GM23338 (cell line): Measurements from ENCODE around the gene GPC5. TPM values are rescaled to one million over a fixed set of nuclear protein-coding genes. Genes with fewer than 3 reads are reported as not detected.

Source experiments
- ATAC-seq: fragments of 200-7000 bp; cut with Tn5 transposase; 3 replicates; pipeline ENCODE4 v1.9.1; 2020
- DNase-seq: peaks from one replicate; pipeline ENCODE4 v3.0.0-alpha.2; 2015; ENCODE audit warnings: low spot score
- H2AFZ ChIP-seq: fragments of 200-600 bp; sonication (generic); 2 replicates; pipeline ENCODE4 v1.8.0; 2016; ENCODE audit warnings: antibody characterized with exemption, mild to moderate bottlenecking, moderate library complexity
- H3F3A ChIP-seq: fragments of 200-600 bp; sonication (generic); replicated peaks from 2 replicates; pipeline ENCODE4 v1.8.0; 2017; ENCODE audit warnings: antibody characterized with exemption, mixed run types, low read depth
- H3K27ac ChIP-seq: fragments of 200-600 bp; sonication (generic); 2 replicates; pipeline ENCODE4 v1.6.1; 2016; ENCODE audit warnings: low read depth
- H3K27me3 ChIP-seq: fragments of 200-600 bp; sonication (generic); 2 replicates; pipeline ENCODE4 v1.8.0; 2016; ENCODE audit warnings: mild to moderate bottlenecking, mixed run types, moderate library complexity; ENCODE audit not compliant: insufficient read depth
- H3K36me3 ChIP-seq: fragments of 200-600 bp; sonication (generic); 2 replicates; pipeline ENCODE4 v1.8.0; 2016; ENCODE audit warnings: mild to moderate bottlenecking; ENCODE audit not compliant: insufficient read depth
- H3K4me1 ChIP-seq: fragments of 200-600 bp; sonication (generic); 2 replicates; pipeline ENCODE4 v1.8.0; 2016; ENCODE audit warnings: mild to moderate bottlenecking, moderate library complexity; ENCODE audit not compliant: insufficient read depth
- H3K4me2 ChIP-seq: fragments of 200-600 bp; sonication (generic); 2 replicates; pipeline ENCODE4 v1.7.1; 2017; ENCODE audit warnings: mixed run types
- H3K4me3 ChIP-seq: fragments of 200-600 bp; sonication (generic); 2 replicates; pipeline ENCODE4 v1.6.1; 2016; ENCODE audit warnings: mixed run types
- H3K79me2 ChIP-seq: fragments of 200-600 bp; sonication (generic); replicated peaks from 2 replicates; pipeline ENCODE4 v1.8.0; 2017; ENCODE audit warnings: mild to moderate bottlenecking; ENCODE audit not compliant: insufficient read depth
- H3K9me2 ChIP-seq: fragments of 200-600 bp; sonication (generic); 2 replicates; pipeline ENCODE4 v1.8.0; 2017; ENCODE audit not compliant: insufficient read depth
- H4K20me1 ChIP-seq: fragments of 200-600 bp; sonication (generic); replicated peaks from 2 replicates; pipeline ENCODE4 v1.8.0; 2017; ENCODE audit warnings: mild to moderate bottlenecking; ENCODE audit not compliant: insufficient read depth
- H3K27ac Mint-ChIP-seq: 2 replicates; pipeline ENCODE4 v1.8.0; 2020; ENCODE audit warnings: inconsistent platforms, mild to moderate bottlenecking, moderate library complexity, mixed read lengths
- H3K27me3 Mint-ChIP-seq: 3 replicates; pipeline ENCODE4 v1.8.0; 2022; ENCODE audit warnings: low read depth, mild to moderate bottlenecking, moderate library complexity, mixed read lengths, inconsistent platforms; ENCODE audit not compliant: insufficient read depth, poor library complexity
- H3K36me3 Mint-ChIP-seq: 3 replicates; pipeline ENCODE4 v1.8.0; 2021; ENCODE audit warnings: low read depth, mild to moderate bottlenecking, inconsistent platforms, moderate library complexity, mixed read lengths
- H3K4me1 Mint-ChIP-seq: 3 replicates; pipeline ENCODE4 v1.8.0; 2020; ENCODE audit warnings: mild to moderate bottlenecking, inconsistent platforms, mixed read lengths
- H3K4me3 Mint-ChIP-seq: 3 replicates; pipeline ENCODE4 v1.8.0; 2021; ENCODE audit warnings: moderate library complexity, mild to moderate bottlenecking, inconsistent platforms, mixed read lengths
- H3K9me3 Mint-ChIP-seq: 3 replicates; pipeline ENCODE4 v1.8.0; 2020; ENCODE audit warnings: moderate library complexity, mild to moderate bottlenecking, inconsistent platforms, mixed read lengths
- CREB1 ChIP-seq: fragments of 250-450 bp; sonication (Bioruptor Pico); IDR thresholded peaks from 2 replicates; pipeline ENCODE4 v1.5.0; 2020; ENCODE audit warnings: low read depth, mild to moderate bottlenecking, moderate library complexity
- ETS1 ChIP-seq: IDR thresholded peaks from 2 replicates; pipeline ENCODE4 v1.6.1; 2016; ENCODE audit warnings: antibody characterized with exemption
- EZH2 ChIP-seq: fragments of 200-600 bp; sonication (generic); IDR thresholded peaks from one replicate; pipeline ENCODE4 v1.8.0; 2017; ENCODE audit warnings: antibody characterized with exemption, mild to moderate bottlenecking, low read depth; ENCODE audit not compliant: unreplicated experiment
- EZH2phosphoT487 ChIP-seq: fragments of 200-600 bp; sonication (generic); IDR thresholded peaks from one replicate; pipeline ENCODE4 v1.8.1; 2018; ENCODE audit warnings: antibody characterized with exemption; ENCODE audit not compliant: unreplicated experiment
- JUNB ChIP-seq: IDR thresholded peaks from one replicate; pipeline ENCODE4 v1.6.1; 2016; ENCODE audit warnings: antibody characterized with exemption; ENCODE audit not compliant: unreplicated experiment
- NANOG ChIP-seq: IDR thresholded peaks from 2 replicates; pipeline ENCODE4 v1.6.1; 2016; ENCODE audit warnings: antibody characterized with exemption, borderline replicate concordance
- POLR2AphosphoS5 ChIP-seq: IDR thresholded peaks from 2 replicates; pipeline ENCODE4 v1.6.1; 2016; ENCODE audit warnings: antibody characterized with exemption, low read depth
- STAT1 ChIP-seq: IDR thresholded peaks from one replicate; pipeline ENCODE4 v1.6.1; 2016; ENCODE audit warnings: antibody characterized with exemption; ENCODE audit not compliant: unreplicated experiment
- ZNF114 ChIP-seq: fragments of 250-450 bp; sonication (Bioruptor Pico); IDR thresholded peaks from 2 replicates; pipeline ENCODE4 v1.5.0; 2020; ENCODE audit warnings: mild to moderate bottlenecking, moderate library complexity
- ZNF331 ChIP-seq: fragments of 250-450 bp; sonication (Bioruptor Pico); IDR thresholded peaks from 2 replicates; pipeline ENCODE4 v1.5.0; 2020; ENCODE audit warnings: low read depth, mild to moderate bottlenecking, moderate library complexity
- ZNF462 ChIP-seq: fragments of 250-450 bp; sonication (Bioruptor Pico); IDR thresholded peaks from 2 replicates; pipeline ENCODE4 v1.5.0; 2020; ENCODE audit warnings: mild to moderate bottlenecking, moderate library complexity
- polyA plus RNA-seq: library from polyadenylated mRNA; unstranded; fragments of >200 nt; fragmentation: Nextera tagmentation; extraction: Ambion mirVana; gene quantifications from 2 replicates; pipeline ENCODE4 v1.2.1, GENCODE V29; 2016
- total RNA-seq: library from RNA; depleted of rRNA; stranded (reverse); fragments of >200 nt; shearing (Covaris generic); gene quantifications from 2 replicates; pipeline ENCODE4 v1.2.3, GENCODE V29; 2014
- TF ChIP-seq, protein P1 (sequence below): IDR thresholded peaks from one replicate; pipeline ENCODE4 v1.6.1; 2018; ENCODE audit warnings: antibody characterized with exemption; ENCODE audit not compliant: unreplicated experiment
- TF ChIP-seq, protein P2 (sequence below), 2 experiments: fragments of 200-600 bp in 1 of 2; sonication (generic) in 1 of 2; conservative IDR thresholded peaks; 2 replicates each; pipeline versions ENCODE4 v1.5.1 to v1.6.1; 2016 to 2017; ENCODE audit warnings: antibody characterized with exemption in 2 of 2, low read depth in 2 of 2, mild to moderate bottlenecking in 2 of 2, moderate library complexity in 1 of 2

GPC5 gene
- total and polyA plus RNA-seq, 2 experiments from 2014 or later = 0.95 to 1.1 TPM

DNA sequence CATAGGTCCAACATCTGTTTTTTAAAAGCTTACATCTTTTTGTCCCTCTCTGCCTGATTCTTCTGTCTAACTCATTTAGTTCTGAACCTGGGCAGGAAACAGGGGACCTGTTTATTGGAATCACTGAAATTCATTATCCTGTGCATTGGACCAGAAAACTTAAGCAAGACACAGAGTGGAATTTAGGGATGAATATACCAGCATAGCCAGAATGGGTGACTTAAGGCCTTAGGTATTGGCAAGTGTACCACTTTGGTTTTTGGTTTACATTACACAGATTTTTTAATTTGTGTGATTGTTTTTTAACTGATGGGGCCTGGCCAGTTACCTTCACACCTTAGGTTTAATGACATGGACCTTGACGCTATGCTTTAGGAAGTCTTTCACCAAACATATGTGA, 232.5 kb downstream of the GPC5 start:
- H3K27ac Mint-ChIP-seq = no peak overlapping the region
- Histone ChIP-seq H3K9me2 (no peaks in the 10 kb centered on the region; the same call in 1 of the 2 replicates), H3K79me2 (no peaks in the 10 kb centered on the region), H3K4me2 (no peak overlapping the region), H3K27ac (no peak overlapping the region), H3K4me1 (no peaks in the 10 kb centered on the region), H3K27me3 (no peaks in the 10 kb centered on the region), H3K4me3 (no peak overlapping the region), H2AFZ (no peak overlapping the region; the same call in 1 of the 2 replicates), H3F3A (no peaks in the 10 kb centered on the region), H4K20me1 (no peaks in the 10 kb centered on the region), H3K36me3 (no peaks in the 10 kb centered on the region)
- no peak for ATAC-seq
- H3K4me3 Mint-ChIP-seq = no peak overlapping the region
- no peak for TF ChIP-seq ZNF331 (CRISPR knock-in tag)
- TF ChIP-seq STAT1 = no peak
- no peak for TF ChIP-seq EZH2
- TF ChIP-seq ZNF114 = no peak
- TF ChIP-seq, protein P1, sequence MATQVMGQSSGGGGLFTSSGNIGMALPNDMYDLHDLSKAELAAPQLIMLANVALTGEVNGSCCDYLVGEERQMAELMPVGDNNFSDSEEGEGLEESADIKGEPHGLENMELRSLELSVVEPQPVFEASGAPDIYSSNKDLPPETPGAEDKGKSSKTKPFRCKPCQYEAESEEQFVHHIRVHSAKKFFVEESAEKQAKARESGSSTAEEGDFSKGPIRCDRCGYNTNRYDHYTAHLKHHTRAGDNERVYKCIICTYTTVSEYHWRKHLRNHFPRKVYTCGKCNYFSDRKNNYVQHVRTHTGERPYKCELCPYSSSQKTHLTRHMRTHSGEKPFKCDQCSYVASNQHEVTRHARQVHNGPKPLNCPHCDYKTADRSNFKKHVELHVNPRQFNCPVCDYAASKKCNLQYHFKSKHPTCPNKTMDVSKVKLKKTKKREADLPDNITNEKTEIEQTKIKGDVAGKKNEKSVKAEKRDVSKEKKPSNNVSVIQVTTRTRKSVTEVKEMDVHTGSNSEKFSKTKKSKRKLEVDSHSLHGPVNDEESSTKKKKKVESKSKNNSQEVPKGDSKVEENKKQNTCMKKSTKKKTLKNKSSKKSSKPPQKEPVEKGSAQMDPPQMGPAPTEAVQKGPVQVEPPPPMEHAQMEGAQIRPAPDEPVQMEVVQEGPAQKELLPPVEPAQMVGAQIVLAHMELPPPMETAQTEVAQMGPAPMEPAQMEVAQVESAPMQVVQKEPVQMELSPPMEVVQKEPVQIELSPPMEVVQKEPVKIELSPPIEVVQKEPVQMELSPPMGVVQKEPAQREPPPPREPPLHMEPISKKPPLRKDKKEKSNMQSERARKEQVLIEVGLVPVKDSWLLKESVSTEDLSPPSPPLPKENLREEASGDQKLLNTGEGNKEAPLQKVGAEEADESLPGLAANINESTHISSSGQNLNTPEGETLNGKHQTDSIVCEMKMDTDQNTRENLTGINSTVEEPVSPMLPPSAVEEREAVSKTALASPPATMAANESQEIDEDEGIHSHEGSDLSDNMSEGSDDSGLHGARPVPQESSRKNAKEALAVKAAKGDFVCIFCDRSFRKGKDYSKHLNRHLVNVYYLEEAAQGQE = no peak
- TF ChIP-seq EZH2phosphoT487 = no peak
- no peak for TF ChIP-seq ZNF462
- TF ChIP-seq ETS1 = no peak
- TF ChIP-seq JUNB = no peak
- no peak for TF ChIP-seq CREB1 (CRISPR knock-in tag)
- no peak for TF ChIP-seq POLR2AphosphoS5
- TF ChIP-seq, protein P2, sequence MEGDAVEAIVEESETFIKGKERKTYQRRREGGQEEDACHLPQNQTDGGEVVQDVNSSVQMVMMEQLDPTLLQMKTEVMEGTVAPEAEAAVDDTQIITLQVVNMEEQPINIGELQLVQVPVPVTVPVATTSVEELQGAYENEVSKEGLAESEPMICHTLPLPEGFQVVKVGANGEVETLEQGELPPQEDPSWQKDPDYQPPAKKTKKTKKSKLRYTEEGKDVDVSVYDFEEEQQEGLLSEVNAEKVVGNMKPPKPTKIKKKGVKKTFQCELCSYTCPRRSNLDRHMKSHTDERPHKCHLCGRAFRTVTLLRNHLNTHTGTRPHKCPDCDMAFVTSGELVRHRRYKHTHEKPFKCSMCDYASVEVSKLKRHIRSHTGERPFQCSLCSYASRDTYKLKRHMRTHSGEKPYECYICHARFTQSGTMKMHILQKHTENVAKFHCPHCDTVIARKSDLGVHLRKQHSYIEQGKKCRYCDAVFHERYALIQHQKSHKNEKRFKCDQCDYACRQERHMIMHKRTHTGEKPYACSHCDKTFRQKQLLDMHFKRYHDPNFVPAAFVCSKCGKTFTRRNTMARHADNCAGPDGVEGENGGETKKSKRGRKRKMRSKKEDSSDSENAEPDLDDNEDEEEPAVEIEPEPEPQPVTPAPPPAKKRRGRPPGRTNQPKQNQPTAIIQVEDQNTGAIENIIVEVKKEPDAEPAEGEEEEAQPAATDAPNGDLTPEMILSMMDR (conservative IDR thresholded peaks at IDR 0.05; ENCODE audit: low read depth in 2 of 2) = no peak
- no peak for TF ChIP-seq NANOG
- peaks cover 3% of the 10 kb centered on the region; the same call in 1 of the 3 replicates for H3K4me1 Mint-ChIP-seq
- DNase-seq = no peak
- H3K9me3 Mint-ChIP-seq = no peaks in the 10 kb centered on the region
- no peaks in the 10 kb centered on the region for H3K36me3 Mint-ChIP-seq
- no peaks in the 10 kb centered on the region for H3K27me3 Mint-ChIP-seq
